ENCODE data around the gene CCPG1.
A peak's percentile ranks its signal among the peaks of the same experiment; 100 is the strongest.

DNA sequence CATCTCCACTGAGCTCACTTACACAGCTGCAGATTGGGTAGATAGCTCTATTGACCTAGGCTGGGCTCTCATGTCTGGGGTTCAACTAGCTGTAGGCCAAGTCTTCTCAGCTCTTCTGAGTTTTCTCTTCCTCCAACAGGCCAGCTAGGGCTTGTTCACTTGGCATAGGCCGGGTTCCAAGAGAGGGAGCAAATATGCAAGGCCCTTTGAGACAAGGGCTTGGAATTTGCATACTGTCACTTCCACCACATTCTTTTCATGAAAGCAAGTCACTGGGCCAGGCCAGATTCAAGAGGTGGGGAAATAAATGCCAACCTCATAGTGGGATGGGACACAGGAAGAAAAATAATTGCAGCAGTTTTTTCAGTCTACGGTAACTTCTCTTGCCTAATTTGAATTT is 64.0 kb downstream of the CCPG1 start:
- TF ChIP-seq, protein P1, sequence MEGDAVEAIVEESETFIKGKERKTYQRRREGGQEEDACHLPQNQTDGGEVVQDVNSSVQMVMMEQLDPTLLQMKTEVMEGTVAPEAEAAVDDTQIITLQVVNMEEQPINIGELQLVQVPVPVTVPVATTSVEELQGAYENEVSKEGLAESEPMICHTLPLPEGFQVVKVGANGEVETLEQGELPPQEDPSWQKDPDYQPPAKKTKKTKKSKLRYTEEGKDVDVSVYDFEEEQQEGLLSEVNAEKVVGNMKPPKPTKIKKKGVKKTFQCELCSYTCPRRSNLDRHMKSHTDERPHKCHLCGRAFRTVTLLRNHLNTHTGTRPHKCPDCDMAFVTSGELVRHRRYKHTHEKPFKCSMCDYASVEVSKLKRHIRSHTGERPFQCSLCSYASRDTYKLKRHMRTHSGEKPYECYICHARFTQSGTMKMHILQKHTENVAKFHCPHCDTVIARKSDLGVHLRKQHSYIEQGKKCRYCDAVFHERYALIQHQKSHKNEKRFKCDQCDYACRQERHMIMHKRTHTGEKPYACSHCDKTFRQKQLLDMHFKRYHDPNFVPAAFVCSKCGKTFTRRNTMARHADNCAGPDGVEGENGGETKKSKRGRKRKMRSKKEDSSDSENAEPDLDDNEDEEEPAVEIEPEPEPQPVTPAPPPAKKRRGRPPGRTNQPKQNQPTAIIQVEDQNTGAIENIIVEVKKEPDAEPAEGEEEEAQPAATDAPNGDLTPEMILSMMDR (IDR thresholded peaks at IDR 0.05): no peak
- peak in 1 of 2 donors; percentile 59 for TF ChIP-seq POLR2A (IDR thresholded peaks at IDR 0.05)

All from thyroid gland (tissue), 4 donors.